IPS-15b (cell line): ENCODE results near the gene NCOA3.
"Not testable (repeated sequence)": the region's sequence is repeated elsewhere in the genome, so short reads cannot be mapped to it uniquely, and the experiment has no call there.

Experiments
- H3K27me3 ChIP-seq: one replicate; pipeline ENCODE4 v1.6.1; 2013; ENCODE audit warnings: low read length; ENCODE audit not compliant: control insufficient read depth, insufficient read depth
- H3K36me3 ChIP-seq: one replicate; pipeline ENCODE4 v1.6.1; 2013; ENCODE audit warnings: low read length; ENCODE audit not compliant: control insufficient read depth, insufficient read depth
- H3K4me1 ChIP-seq: one replicate; pipeline ENCODE4 v1.6.1; 2013; ENCODE audit warnings: mild to moderate bottlenecking, low read length; ENCODE audit not compliant: control insufficient read depth, insufficient read depth
- H3K4me3 ChIP-seq: one replicate; pipeline ENCODE4 v1.5.1; 2013; ENCODE audit warnings: low read depth, low read length
- H3K9ac ChIP-seq: one replicate; pipeline ENCODE4 v1.6.1; 2013; ENCODE audit warnings: low read depth, mild to moderate bottlenecking, low read length
- H3K9me3 ChIP-seq: one replicate; pipeline ENCODE4 v1.6.1; 2013; ENCODE audit warnings: mild to moderate bottlenecking, low read length; ENCODE audit not compliant: control insufficient read depth, insufficient read depth

The NCOA3 gene

DNA sequence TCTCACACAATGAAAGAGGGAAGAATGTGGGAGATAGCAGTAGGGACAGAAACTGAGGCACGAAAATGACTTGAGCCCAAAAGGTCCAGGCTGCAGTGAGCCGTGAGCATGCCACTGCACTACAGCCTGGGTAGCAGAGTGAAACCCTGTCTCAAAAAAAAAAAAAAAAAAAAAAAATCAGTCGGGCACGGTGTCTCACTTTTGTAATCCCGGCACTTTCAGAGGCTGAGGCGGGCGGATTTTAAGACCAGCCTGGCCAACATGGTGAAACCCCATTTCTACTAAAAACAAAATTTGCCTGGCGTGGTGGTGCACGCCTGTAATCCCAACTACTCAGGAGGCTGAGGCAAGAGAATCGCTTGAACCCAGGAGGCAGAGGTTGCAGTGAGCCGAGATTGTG, 7.1 kb upstream of the NCOA3 start:
- not testable (repeated sequence) for H3K4me3 ChIP-seq, H3K9me3 ChIP-seq, H3K36me3 ChIP-seq, H3K4me1 ChIP-seq, H3K27me3 ChIP-seq, H3K9ac ChIP-seq

GRCh38 chr20:47496118-47496517, 5.6 kb upstream of the NCOA3 start:
- Histone ChIP-seq H3K36me3 (no peaks in the 10 kb centered on the region), H3K4me3 (no peak overlapping the region), H3K9ac (no peak overlapping the region), H3K9me3 (no peaks in the 10 kb centered on the region), H3K4me1 (peaks cover 6% of the 10 kb centered on the region), H3K27me3 (peaks cover 2% of the 10 kb centered on the region)

- H3K4me3 ChIP-seq, result no peak overlapping the region
- H3K27me3 ChIP-seq, result peaks cover 2% of the 10 kb centered on the region
- H3K9me3 ChIP-seq, result no peaks in the 10 kb centered on the region
- H3K4me1 ChIP-seq, result peaks cover 7% of the 10 kb centered on the region
- no peaks in the 10 kb centered on the region for H3K36me3 ChIP-seq
- H3K9ac ChIP-seq, result no peak overlapping the region
Measured at GRCh38 chr20:47498606-47499005, 3.1 kb upstream of the NCOA3 start.

GRCh38 chr20:47499053-47499452, 2.6 kb upstream of the NCOA3 start:
- Histone ChIP-seq H3K9me3 (no peaks in the 10 kb centered on the region), H3K4me1 (peaks cover 6% of the 10 kb centered on the region), H3K4me3 (no peak overlapping the region), H3K27me3 (peaks cover 2% of the 10 kb centered on the region), H3K36me3 (no peaks in the 10 kb centered on the region), H3K9ac (no peak overlapping the region)

DNA sequence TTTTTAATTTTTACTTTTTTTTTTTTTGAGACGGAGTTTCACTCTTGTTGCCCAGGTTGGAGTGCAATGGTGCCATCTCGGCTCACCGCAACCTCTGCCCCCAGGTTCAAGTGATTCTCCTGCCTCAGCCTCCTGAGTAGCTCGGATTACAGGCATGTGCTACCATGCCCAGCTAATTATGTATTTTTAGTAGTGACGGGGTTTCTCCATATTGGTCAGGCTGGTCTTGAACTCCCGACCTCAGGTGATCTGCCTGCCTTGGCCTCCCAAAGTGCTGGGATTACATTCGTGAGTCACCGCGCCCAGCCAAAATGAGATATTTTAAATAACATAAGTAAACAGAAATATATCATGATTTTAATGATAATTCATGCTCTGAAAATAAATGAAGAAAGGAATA, 1.6 kb upstream of the NCOA3 start:
- H3K4me3 ChIP-seq, H3K27me3 ChIP-seq, H3K9me3 ChIP-seq, H3K36me3 ChIP-seq, H3K4me1 ChIP-seq, H3K9ac ChIP-seq: not testable (repeated sequence)

DNA sequence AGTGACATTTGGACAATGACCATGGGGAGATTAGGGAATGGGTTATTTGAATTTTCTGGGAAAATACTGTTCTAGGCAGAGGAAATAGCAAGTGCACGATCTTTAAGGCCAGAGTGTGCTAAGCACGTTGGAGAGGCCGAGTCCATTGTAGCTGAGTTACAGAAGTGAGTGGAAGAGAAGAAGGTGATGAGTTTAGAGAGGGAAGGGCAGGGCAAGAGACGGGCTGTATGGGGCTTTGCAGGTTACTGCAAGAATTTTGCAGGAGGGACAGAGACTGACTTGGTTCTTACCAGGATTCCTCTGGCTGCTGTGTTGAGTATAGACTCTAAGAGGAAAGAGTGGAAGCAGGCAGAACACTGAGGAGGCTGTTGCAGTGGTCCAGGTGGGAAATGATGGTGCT, 1.1 kb upstream of the NCOA3 start:
- no peak overlapping the region for H3K9ac ChIP-seq
- peaks cover 9% of the 10 kb centered on the region for H3K4me1 ChIP-seq
- no peak overlapping the region for H3K4me3 ChIP-seq
- H3K27me3 ChIP-seq, result peaks cover 2% of the 10 kb centered on the region
- no peaks in the 10 kb centered on the region for H3K9me3 ChIP-seq
- H3K36me3 ChIP-seq, result no peaks in the 10 kb centered on the region

- H3K9me3 ChIP-seq, result no peaks in the 10 kb centered on the region
- peak overlapping the region; percentile 76 for H3K9ac ChIP-seq
- H3K4me1 ChIP-seq, result peaks cover 10% of the 10 kb centered on the region
- H3K36me3 ChIP-seq, result no peaks in the 10 kb centered on the region
- peaks cover 2% of the 10 kb centered on the region for H3K27me3 ChIP-seq
- peak overlapping the region; percentile 84 for H3K4me3 ChIP-seq
Measured at GRCh38 chr20:47501116-47501481, 588 bp upstream of the NCOA3 start.

GRCh38 chr20:47502271-47503239, 868 bp downstream of the NCOA3 start:
- Histone ChIP-seq H3K4me1 (peaks cover 14% of the 10 kb centered on the region), H3K36me3 (no peaks in the 10 kb centered on the region), H3K4me3 (peak overlapping the region; percentile 84), H3K9me3 (no peaks in the 10 kb centered on the region), H3K27me3 (peaks cover 2% of the 10 kb centered on the region), H3K9ac (peak overlapping the region; percentile 81)

DNA sequence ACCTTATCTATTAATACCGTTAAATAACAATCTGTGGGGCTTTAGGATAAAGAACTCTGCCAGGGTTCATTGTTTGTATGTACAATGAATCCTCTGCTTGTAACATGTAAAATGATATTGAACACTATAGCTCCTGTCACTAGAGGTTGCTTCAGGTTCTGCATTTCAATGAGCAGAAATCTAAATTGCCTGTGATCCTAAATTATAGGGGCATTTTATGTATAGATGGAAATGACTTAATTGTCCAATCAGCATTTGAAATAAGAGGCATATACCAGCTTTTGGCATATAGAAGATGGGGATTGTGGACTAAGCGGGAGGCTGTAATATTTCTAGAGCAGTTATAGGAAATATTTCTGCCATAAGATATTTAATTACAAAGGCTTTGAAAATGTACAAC, 2.0 kb downstream of the NCOA3 start:
- H3K9me3 ChIP-seq, result no peaks in the 10 kb centered on the region
- H3K9ac ChIP-seq, result no peak overlapping the region
- H3K4me3 ChIP-seq, result peak overlapping the region; percentile 84
- H3K4me1 ChIP-seq, result peaks cover 14% of the 10 kb centered on the region
- H3K36me3 ChIP-seq, result no peaks in the 10 kb centered on the region
- H3K27me3 ChIP-seq, result peaks cover 2% of the 10 kb centered on the region

- Histone ChIP-seq H3K9me3 (no peaks in the 10 kb centered on the region), H3K36me3 (no peaks in the 10 kb centered on the region), H3K4me1 (peaks cover 19% of the 10 kb centered on the region), H3K9ac (no peak overlapping the region), H3K4me3 (no peak overlapping the region), H3K27me3 (no peaks in the 10 kb centered on the region)
Measured at GRCh38 chr20:47506335-47506734, 4.6 kb downstream of the NCOA3 start.

- Histone ChIP-seq H3K9me3 (no peaks in the 10 kb centered on the region), H3K4me1 (peaks cover 19% of the 10 kb centered on the region), H3K27me3 (no peaks in the 10 kb centered on the region), H3K4me3 (no peak overlapping the region), H3K9ac (no peak overlapping the region), H3K36me3 (no peaks in the 10 kb centered on the region)
Measured at GRCh38 chr20:47506850-47507249, 5.2 kb downstream of the NCOA3 start.

DNA sequence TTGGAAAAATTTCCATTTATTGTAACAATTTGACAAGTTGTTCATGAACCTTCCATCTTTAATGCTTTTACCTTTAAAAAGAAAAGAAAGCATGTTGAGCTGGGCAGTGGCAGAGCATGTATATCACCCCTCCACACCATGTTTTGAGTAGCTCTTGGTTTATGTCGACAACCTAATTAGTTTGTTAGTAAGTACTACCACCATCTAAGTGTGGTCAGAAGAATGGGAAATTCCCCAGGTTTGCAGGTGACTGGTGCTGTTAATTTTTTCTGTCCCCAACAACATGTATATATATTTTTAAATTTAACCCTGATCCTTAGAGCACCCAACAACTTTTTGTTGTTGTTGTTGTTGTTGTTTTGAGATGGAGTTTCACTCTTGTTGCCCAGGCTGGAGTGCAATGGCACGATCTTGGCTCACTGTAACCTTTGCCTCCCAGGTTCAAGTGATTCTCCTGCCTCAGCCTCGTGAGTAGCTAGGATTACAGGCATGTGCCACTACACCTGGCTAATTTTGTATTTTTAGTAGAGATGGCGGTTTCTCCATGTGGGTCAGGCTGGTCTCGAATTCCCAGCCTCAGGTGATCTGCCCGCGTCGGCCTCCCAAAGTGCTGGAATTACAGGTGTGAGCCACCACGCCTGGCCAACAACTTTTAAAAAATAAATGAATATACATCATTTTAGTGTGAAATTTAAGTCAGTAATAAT, 5.7 kb downstream of the NCOA3 start:
- H3K4me3 ChIP-seq, H3K27me3 ChIP-seq, H3K9ac ChIP-seq, H3K36me3 ChIP-seq, H3K9me3 ChIP-seq: not testable (repeated sequence)
- H3K4me1 ChIP-seq, result peaks cover 19% of the 10 kb centered on the region
